Heart left ventricle (tissue), 16 donors: ENCODE measurements around the gene VWA5B1. TPM values are rescaled to one million over a fixed set of nuclear protein-coding genes. Genes with fewer than 3 reads are reported as not detected.

Experiments used
- ATAC-seq, 4 donors: fragments of 200-7000 bp; cut with Tn5 transposase; one replicate each; pipeline ENCODE4 v1.9.1; 2020 to 2022; ENCODE audit warnings: moderate library complexity in 4 of 4, mild to moderate bottlenecking in 3 of 4, moderate number of reproducible peaks in 1 of 4
- DNase-seq, 5 donors: peaks; one replicate each; pipeline ENCODE4 v3.0.0-alpha.2; 2020
- H3K27ac ChIP-seq, 12 donors: fragments of 200-600 bp; sonication (generic) in 4 of 12; one replicate each; pipeline versions ENCODE4 v1.5.0 to v1.8.0; 2016 to 2022; ENCODE audit warnings: mild to moderate bottlenecking in 2 of 12
- H3K27me3 ChIP-seq, 9 donors: fragments of 200-600 bp; sonication (generic) in 2 of 9; one replicate each; pipeline versions ENCODE4 v1.5.1 to v1.8.0; 2016 to 2022; ENCODE audit warnings: mild to moderate bottlenecking in 3 of 9
- H3K36me3 ChIP-seq, 9 donors: fragments of 200-600 bp; sonication (generic) in 2 of 9; one replicate each; pipeline versions ENCODE4 v1.5.0 to v1.8.0; 2018 to 2022; ENCODE audit warnings: mild to moderate bottlenecking in 2 of 9
- H3K4me1 ChIP-seq, 12 donors: fragments of 200-600 bp; sonication (generic) in 4 of 12; one replicate each; pipeline versions ENCODE4 v1.5.0 to v1.8.0; 2016 to 2022; ENCODE audit warnings: mild to moderate bottlenecking in 3 of 12
- H3K4me3 ChIP-seq, 12 donors: fragments of 200-600 bp; sonication (generic) in 4 of 12; one replicate each; pipeline versions ENCODE4 v1.5.0 to v1.8.0; 2017 to 2022; ENCODE audit warnings: mild to moderate bottlenecking in 9 of 12, moderate library complexity in 4 of 12
- H3K9me3 ChIP-seq, 12 donors: fragments of 200-600 bp; sonication (generic) in 4 of 12; one replicate each; pipeline versions ENCODE4 v1.5.0 to v1.8.0; 2016 to 2022; ENCODE audit warnings: mild to moderate bottlenecking in 1 of 12
- POLR2A ChIP-seq, 2 donors: fragments of 450-650 bp; IDR thresholded peaks; one replicate each; pipeline ENCODE4 v1.6.1; 2017; ENCODE audit warnings: antibody characterized with exemption in 2 of 2, mild to moderate bottlenecking in 2 of 2, moderate library complexity in 2 of 2
- WGBS, 4 donors: extraction: QIAGEN DNeasy Blood & Tissue Kit in 2 of 4; methylation state at CpG; one replicate each; pipeline versions ENCODE4 v1.1.5 to v1.1.7; 2013 to 2018; 5-methylcytosine and 5-hydroxymethylcytosine counted together
- intact Hi-C, 10 donors: fragments of 100-400 bp; cut with DNase I; formaldehyde crosslinking; loops; one replicate each; pipeline versions ENCODE4 v1.11.1 to v1.14.2; 2022
- polyA plus RNA-seq, 2 donors: library from polyadenylated mRNA; stranded (reverse); fragments of 200-250 nt; gene quantifications; one replicate each; pipeline ENCODE4 v1.2.3, GENCODE V29; 2013
- total RNA-seq, 9 donors: library from RNA; depleted of rRNA in 2 of 9; stranded (reverse); fragments of >200 nt in 2 of 9; fragmentation: NEBNext Ultra II Directional in 3 of 9; extraction: Animal tissue kit (Norgen Biotek cat#: 25700) in 3 of 9; gene quantifications; one replicate each; pipeline versions ENCODE4 v1.1.0 to v1.2.4, GENCODE V29; 2016 to 2023
- TF ChIP-seq, protein P1 (sequence below), 12 donors: fragments of 200-600 bp; sonication (generic) in 4 of 12; IDR thresholded peaks; one replicate each; pipeline versions ENCODE4 v1.5.0 to v1.8.0; 2018 to 2022; ENCODE audit warnings: antibody characterized with exemption in 12 of 12, mild to moderate bottlenecking in 5 of 12
- donor health status: ischemic (EF 13 %, LVEDD 7.1; RV severe dilation, severe dysfunction).
- donor health status: healthy with polysubstance abuse.
- donor health status: DM: no; HTN: yes; CAD: no.
- donor health status: DM: no; HTN: no; CAD: no.
- donor health status: ischemic (EF 25% LVEDD 6.9; RV normal size, moderate dysfunction).
- donor health status: ischemic (EF 25% LVEDD 5.7; RV mildly dilated, moderate dysfunction).
- donor health status: healthy.
- donor health status: DM: yes; HTN: yes; CAD: no.
- donor health status: ischemic (EF 35%, LVEDD 5.7; RV mildly dilated, moderate dysfunction).
- donor health status: nonischemic (EF 11% LVEDD 7.7; RV severe dilation, severe dysfunction).
- donor health status: DM: yes; HTN: yes; CAD: no.
- donor health status: PGD.
- donor health status: ischemic (EF 29% LVEDD 5.4; RV normal size, mild dysfunction).
- donor health status: nonischemic (EF 23%, LVEDD 6.1; RV moderate dilation, normal function).

Gene VWA5B1
- total and polyA plus RNA-seq, 11 donors: 0.04 to 0.88 (median 0.12) TPM; not detected in 4

GRCh38 chr1:20318521-20318920 lies 27.8 kb downstream of the VWA5B1 start:
- Histone ChIP-seq H3K36me3 (no peaks in the 10 kb centered on the region), H3K9me3 (no peaks in the 10 kb centered on the region), H3K27ac (no peak overlapping the region), H3K4me1 (peaks cover 0 to 10% (median 0%) of the 10 kb centered on the region in 12 donors), H3K4me3 (no peak overlapping the region), H3K27me3 (peaks cover 0 to 5% (median 0%) of the 10 kb centered on the region in 9 donors)
- DNase-seq (no peak), ATAC-seq (no peak)
- 86 to 91% (median 90%) methylated on average over 11 to 14 of the region's 14 CpGs for WGBS, 4 donors
- intact Hi-C loops: no loop called here
- TF ChIP-seq, protein P1, sequence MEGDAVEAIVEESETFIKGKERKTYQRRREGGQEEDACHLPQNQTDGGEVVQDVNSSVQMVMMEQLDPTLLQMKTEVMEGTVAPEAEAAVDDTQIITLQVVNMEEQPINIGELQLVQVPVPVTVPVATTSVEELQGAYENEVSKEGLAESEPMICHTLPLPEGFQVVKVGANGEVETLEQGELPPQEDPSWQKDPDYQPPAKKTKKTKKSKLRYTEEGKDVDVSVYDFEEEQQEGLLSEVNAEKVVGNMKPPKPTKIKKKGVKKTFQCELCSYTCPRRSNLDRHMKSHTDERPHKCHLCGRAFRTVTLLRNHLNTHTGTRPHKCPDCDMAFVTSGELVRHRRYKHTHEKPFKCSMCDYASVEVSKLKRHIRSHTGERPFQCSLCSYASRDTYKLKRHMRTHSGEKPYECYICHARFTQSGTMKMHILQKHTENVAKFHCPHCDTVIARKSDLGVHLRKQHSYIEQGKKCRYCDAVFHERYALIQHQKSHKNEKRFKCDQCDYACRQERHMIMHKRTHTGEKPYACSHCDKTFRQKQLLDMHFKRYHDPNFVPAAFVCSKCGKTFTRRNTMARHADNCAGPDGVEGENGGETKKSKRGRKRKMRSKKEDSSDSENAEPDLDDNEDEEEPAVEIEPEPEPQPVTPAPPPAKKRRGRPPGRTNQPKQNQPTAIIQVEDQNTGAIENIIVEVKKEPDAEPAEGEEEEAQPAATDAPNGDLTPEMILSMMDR (IDR thresholded peaks at IDR 0.05): no peak
- no peak for TF ChIP-seq POLR2A (IDR thresholded peaks at IDR 0.05)

DNA sequence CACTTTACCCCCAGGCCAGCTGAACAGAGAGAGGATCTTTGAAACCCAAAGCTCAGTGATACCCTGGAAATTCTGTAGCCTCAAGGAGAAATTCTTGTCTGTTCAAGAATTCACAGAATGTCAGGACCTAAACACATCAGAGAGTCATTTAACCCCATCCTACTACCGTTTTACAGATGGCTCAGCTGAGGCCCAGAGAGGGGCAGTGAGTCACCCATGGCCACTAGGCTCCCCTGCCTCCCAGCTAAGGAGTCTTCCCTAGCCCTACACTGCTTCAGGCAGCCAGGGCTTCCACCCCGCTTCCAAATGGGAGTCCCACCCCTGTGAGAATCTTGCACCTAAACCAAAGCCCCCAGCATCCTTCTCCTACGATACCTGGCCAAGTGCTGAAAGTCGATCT lies 28.3 kb downstream of the VWA5B1 start:
- Histone ChIP-seq H3K9me3 (no peaks in the 10 kb centered on the region), H3K27ac (no peak overlapping the region), H3K4me3 (no peak overlapping the region), H3K36me3 (no peaks in the 10 kb centered on the region), H3K4me1 (peaks cover 0 to 15% (median 0%) of the 10 kb centered on the region in 12 donors), H3K27me3 (peaks cover 0 to 5% (median 0%) of the 10 kb centered on the region in 9 donors)
- intact Hi-C loops: no loop called here
- ATAC-seq: no peak
- TF ChIP-seq, protein P1 (IDR thresholded peaks at IDR 0.05): no peak
- no peak for TF ChIP-seq POLR2A (IDR thresholded peaks at IDR 0.05)
- 79 to 86% (median 82%) methylated on average over 4 of the region's 4 CpGs for WGBS, 4 donors
- no peak for DNase-seq

DNA sequence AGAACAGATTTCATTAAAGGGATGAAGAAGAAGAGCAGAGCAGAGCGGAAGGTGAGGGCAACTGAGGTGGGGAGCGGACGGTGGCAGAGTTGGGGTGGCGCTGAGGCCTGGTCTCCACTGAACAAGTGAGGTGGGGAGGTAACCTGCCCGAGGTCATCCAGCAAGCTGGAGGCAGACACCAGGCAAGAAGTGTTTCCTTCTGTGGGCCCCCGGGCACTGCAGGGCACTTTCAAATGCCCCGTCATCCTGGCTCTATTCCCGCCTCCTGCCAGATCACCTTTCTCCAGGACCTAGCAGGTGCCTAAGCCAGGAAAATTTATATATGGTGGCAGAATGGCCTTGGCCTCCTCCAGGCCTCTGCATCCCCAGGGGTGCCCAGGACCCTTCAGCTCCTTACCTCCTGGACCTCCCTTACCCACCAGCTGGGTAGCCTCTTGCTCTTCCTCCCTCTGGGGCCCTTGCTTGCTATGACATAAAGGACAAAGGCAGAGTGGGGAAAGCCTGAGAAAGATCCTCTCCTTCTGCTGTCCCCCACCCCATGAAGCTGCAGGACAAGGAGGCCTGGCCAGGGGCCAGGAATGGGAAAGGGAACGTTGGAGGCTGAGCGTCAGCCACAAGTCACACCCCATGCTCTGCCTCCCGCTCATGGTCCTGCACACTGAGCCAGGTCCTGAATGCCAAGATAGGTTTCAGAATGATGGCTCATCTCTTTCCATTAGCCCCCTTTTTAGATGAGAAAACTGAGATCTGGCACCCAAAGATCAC lies 29.0 kb downstream of the VWA5B1 start:
- intact Hi-C loops: no loop called here
- Histone ChIP-seq H3K27ac (no peak overlapping the region), H3K4me1 (peaks cover 0 to 16% (median 0%) of the 10 kb centered on the region in 12 donors), H3K27me3 (peaks cover 0 to 5% (median 0%) of the 10 kb centered on the region in 9 donors), H3K9me3 (no peaks in the 10 kb centered on the region), H3K36me3 (no peaks in the 10 kb centered on the region), H3K4me3 (no peak overlapping the region)
- no peak for ATAC-seq
- no peak for DNase-seq
- WGBS, 4 donors: 77 to 80% (median 79%) methylated on average over 11 of the region's 11 CpGs
- no peak for TF ChIP-seq POLR2A (IDR thresholded peaks at IDR 0.05)
- TF ChIP-seq, protein P1 (IDR thresholded peaks at IDR 0.05): no peak

DNA sequence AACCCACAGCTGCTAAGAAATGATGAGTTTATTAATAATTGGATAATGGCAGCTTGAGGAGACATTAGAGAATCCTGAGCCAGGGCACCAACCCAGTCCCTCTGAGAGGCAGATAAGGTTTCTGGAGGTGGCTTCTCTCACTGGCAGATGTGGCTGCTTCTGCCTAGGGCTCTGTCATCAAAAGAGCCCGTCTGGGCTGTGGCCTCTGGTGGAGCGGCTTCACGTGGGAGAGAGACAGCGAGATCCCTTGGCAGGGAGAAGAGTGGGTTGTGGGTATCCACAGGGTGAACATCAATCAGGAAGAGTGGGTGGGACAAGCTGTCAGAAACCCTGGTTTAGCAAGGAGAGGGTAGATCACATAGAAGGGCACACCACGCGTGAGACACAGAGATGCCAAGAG lies 30.0 kb downstream of the VWA5B1 start:
- intact Hi-C loops: no loop called here
- Histone ChIP-seq H3K36me3 (no peaks in the 10 kb centered on the region), H3K9me3 (no peaks in the 10 kb centered on the region), H3K27me3 (peaks cover 0 to 5% (median 0%) of the 10 kb centered on the region in 9 donors), H3K27ac (no peak overlapping the region), H3K4me1 (peaks cover 0 to 23% (median 7%) of the 10 kb centered on the region in 12 donors), H3K4me3 (no peak overlapping the region)
- TF ChIP-seq, protein P1 (IDR thresholded peaks at IDR 0.05): no peak
- TF ChIP-seq POLR2A (IDR thresholded peaks at IDR 0.05): no peak
- WGBS, 4 donors: 85 to 90% (median 87%) methylated on average over 6 of the region's 6 CpGs
- DNase-seq (no peak), ATAC-seq (no peak)
